Stromal cell of bone marrow (primary cell): Measurements from ENCODE around the gene ALOX12.

Source experiments
- DNase-seq: peaks from one replicate; pipeline ENCODE4 v3.0.0-alpha.2; 2012; ENCODE audit warnings: low read depth

Gene ALOX12

GRCh38 chr17:7001318-7001961 is 5.6 kb downstream of the ALOX12 start:
- DNase-seq = no peak

DNA sequence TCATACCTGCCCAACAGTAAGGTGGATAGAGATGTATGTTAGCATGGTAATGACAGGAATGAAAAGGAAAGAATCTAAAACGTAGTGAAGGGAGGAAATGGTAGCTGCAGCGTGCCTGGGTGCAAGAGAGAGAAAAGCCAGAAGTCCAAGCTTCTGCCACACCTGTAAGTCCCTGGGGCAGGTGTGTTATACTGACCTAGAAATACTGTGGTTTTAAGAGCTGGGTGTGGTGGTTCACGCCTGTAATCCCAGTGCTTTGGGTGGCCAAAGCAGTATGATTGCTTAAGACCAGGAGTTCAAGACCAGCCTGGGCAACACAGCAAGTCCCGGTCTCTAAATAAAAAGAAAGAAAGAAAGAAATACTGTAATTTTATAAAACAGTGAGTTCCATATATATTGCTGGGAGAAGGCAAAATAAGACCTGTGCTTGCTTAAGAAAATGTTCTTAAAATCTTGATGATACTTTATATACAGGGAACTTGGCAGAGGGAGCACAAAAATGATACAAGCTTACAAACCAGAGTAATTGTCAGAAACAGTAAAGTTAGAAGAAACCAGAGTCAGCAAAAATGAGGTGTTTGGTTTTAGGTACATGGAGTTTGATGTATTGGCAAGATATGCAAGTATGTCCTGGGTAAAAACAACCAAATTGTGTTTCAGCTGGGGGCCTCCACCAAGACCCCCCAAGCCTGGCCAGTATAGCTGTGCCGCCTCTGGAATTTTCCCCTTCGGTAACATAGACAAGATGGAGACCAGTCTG is 6.6 kb downstream of the ALOX12 start:
- DNase-seq = no peak

- DNase-seq = no peak
These were observed 7.9 kb downstream of the ALOX12 start for GRCh38 chr17:7003745-7004144.

- DNase-seq = peak; percentile 36
These were observed 8.8 kb downstream of the ALOX12 start for GRCh38 chr17:7004398-7005253.

DNA sequence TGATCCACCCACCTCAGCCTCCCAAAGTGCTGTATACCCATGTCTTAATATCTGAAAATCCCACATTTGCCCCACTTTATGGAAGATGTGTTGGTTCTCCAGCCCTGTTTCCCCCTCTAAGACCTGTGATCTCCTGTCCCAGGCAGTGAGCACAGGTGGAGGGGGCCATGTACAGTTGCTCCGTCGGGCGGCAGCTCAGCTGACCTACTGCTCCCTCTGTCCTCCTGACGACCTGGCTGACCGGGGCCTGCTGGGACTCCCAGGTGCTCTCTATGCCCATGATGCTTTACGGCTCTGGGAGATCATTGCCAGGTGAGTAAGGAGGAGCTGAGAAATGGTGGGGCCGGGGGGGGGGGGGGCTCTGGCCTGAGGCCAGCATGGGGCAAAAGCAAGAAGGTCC is 9.9 kb downstream of the ALOX12 start:
- no peak for DNase-seq

DNA sequence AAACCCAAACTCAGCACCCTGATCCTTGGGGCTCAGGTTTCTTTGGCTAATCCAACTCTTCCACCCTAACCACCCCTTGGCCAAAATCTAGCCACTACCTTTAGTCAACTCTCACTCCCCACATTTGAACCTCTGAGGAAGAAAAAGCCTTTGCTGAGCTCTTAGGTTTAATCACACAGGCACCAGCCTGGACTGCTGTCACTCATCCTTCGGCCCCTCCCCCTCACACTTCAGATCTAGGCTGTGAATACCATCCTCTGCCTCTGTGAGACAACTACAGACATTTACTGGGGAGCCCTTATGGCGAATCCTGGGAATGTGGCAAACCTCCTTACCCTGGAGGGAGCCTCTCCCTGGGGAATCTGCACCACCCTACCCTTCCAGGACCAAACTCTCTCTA is 11.3 kb downstream of the ALOX12 start:
- no peak for DNase-seq

GRCh38 chr17:7010523-7010922 is 14.7 kb downstream of the ALOX12 start:
- no peak for DNase-seq

DNA sequence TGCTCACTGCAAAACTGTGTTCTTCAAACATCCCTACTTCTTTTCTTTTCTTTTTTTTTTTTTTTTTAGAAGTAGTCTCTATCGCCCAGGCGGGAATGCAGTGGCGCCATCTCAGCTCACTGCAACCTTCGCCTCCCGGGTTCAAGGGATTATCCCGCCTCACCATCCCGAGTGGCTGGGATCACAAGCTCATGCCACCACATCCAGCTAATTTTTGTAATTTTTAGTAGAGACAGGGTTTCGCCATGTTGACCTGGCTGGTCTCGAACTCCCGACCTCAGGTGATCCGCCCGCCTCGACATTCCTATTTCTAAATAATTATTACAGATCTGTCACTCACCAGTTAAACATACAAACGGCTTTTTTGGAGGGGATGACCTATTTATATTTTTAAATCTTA is 15.6 kb downstream of the ALOX12 start:
- DNase-seq = no peak

GRCh38 chr17:7011942-7012254 is 16.0 kb downstream of the ALOX12 start:
- DNase-seq = no peak

- peak; percentile 94 for DNase-seq
These were observed 18.6 kb downstream of the ALOX12 start for GRCh38 chr17:7014261-7014994.

- no peak for DNase-seq
These were observed 19.4 kb downstream of the ALOX12 start for GRCh38 chr17:7014995-7015958.

- DNase-seq = no peak
These were observed 20.6 kb downstream of the ALOX12 start for GRCh38 chr17:7016418-7016817.

- no peak for DNase-seq
These were observed 21.3 kb downstream of the ALOX12 start for GRCh38 chr17:7016886-7017826.

- no peak for DNase-seq
These were observed 22.0 kb downstream of the ALOX12 start for GRCh38 chr17:7017827-7018200.

- DNase-seq = no peak
These were observed 22.6 kb downstream of the ALOX12 start for GRCh38 chr17:7018331-7018964.

GRCh38 chr17:7019367-7019766 is 23.5 kb downstream of the ALOX12 start:
- DNase-seq = no peak

DNA sequence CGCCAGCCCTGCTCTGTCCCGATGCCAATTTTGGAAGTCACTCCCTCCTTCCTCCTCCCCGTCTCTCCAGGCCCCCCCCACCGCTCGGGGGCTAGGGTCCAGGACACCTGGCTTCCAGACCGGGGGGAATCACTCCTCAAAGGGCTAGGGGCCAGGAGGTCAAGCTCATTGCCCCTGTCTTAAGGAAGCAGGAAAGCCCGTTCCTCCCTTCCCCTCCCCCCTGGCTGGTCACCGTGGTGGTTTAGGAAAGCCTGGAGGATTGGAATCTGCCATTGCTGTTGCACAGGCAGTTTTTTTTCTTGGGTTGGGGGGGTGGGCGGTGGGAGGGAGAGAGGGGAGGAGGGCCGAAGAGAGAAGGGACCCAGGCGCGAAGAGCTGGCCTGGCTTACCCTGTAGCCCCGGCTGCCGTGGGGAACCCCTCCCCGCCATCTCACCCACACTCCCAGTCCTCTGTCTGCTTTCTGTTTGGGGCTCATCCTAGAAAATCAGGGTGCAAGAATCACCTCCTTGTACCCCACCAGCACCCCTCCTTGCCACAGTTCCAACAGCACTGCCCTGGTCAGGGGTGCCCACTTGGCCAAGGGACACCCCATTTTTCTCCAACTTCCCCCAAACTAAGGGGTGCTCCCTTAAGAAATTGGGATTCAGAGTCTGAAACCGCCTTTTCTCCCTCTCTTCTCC is 24.1 kb downstream of the ALOX12 start:
- DNase-seq = no peak

DNA sequence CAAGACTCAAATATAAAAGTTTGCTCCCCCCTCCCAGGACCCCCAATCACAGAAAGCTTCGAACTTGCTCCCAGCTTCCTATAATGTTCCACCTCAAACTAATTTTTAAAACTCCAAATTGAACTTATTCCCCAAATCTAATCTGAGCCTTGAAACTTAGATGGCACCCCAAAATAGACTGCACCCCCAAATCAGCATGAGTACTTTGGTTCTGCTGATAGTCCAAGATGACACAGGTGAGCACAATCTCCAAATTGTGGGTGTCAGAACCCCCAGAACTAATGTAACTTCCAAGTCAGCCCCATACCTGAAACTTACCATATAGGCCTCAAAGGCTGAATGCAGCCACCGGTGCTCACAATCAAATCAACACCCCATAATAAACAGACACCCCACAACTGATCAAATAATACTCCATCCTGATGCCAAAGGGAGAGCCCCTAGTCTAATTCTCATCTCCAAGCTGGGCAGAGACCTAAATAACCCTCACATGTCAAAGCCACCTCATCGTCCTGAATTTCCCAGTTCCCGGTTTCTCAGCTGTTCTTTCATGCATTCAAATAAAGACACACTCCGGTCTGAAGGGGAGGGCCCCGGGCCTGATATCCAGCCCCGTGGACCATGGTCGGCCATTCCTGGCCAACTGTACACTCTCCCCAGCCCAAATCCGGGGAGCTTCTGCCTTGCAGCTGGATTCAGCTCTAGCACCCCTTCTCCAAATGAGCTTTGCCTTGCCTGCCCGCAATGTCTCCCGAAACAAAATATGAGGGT is 25.2 kb downstream of the ALOX12 start:
- DNase-seq = no peak
